Right lobe of liver (tissue), 4 donors: Measurements from ENCODE around the gene POC5.

Source experiments
- POLR2A ChIP-seq: fragments of 450-650 bp; IDR thresholded peaks from one replicate; pipeline ENCODE4 v1.6.1; 2017; ENCODE audit warnings: antibody characterized with exemption, mild to moderate bottlenecking
- TF ChIP-seq, protein P1 (sequence below), 4 donors: fragments of 200-600 bp in 3 of 4; fragments of 450-650 bp in 1 of 4; IDR thresholded peaks; one replicate each; pipeline versions ENCODE4 v1.5.1 to v1.8.0; 2016 to 2022; ENCODE audit warnings: antibody characterized with exemption in 4 of 4, mild to moderate bottlenecking in 2 of 4
- donor health status: DM: no; HTN: no; CAD: no.
- donor health status: DM: no; HTN: no; CAD: no.
- donor health status: DM: no; HTN: yes; CAD: no.

DNA sequence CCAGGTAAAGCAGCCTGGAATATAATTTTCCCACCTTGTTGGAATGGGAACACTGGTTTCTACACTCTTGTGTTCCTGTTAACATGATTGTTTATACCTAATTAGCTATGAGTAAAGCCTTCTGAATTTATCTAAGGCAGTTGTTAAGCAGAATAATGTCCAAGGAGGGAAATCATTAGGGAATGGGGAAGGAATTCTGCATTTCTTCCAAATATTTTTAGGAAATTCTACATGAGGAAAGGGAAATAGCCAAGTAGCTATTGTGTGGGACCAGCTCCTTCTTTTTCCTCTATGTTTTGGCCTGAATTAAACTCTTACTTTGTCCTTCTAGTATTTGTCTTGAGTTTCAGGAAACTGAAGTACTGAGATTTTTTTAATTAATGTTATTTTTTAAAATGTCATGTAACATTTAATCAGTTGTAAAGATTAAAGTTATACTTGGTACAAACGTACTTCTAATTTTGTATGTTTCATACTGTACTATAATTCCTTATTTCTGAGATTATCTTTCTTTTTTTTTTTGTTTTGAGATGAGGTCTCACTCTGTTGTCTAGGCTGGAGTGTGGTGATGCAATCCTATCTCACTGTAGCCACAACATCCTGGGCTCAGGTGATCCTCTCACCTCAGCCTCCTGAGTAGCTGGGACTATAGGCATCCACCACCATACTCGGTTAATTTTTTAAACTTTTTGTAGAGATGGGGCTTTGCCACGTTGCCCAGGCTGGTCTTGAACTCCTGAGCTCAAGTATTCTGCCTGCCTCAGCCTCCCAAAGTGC lies 77.5 kb downstream of the POC5 start:
- TF ChIP-seq, protein P1, sequence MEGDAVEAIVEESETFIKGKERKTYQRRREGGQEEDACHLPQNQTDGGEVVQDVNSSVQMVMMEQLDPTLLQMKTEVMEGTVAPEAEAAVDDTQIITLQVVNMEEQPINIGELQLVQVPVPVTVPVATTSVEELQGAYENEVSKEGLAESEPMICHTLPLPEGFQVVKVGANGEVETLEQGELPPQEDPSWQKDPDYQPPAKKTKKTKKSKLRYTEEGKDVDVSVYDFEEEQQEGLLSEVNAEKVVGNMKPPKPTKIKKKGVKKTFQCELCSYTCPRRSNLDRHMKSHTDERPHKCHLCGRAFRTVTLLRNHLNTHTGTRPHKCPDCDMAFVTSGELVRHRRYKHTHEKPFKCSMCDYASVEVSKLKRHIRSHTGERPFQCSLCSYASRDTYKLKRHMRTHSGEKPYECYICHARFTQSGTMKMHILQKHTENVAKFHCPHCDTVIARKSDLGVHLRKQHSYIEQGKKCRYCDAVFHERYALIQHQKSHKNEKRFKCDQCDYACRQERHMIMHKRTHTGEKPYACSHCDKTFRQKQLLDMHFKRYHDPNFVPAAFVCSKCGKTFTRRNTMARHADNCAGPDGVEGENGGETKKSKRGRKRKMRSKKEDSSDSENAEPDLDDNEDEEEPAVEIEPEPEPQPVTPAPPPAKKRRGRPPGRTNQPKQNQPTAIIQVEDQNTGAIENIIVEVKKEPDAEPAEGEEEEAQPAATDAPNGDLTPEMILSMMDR (IDR thresholded peaks at IDR 0.05), result no peak
- no peak for TF ChIP-seq POLR2A
